WTC11 (cell line): ENCODE measurements around the gene GPNMB. TPM values are rescaled to one million over a fixed set of nuclear protein-coding genes. Genes with fewer than 3 reads are reported as not detected.

Source experiments
- ATAC-seq: fragments of 200-7000 bp; cut with Tn5 transposase; 2 replicates; pipeline ENCODE4 v1.10.0; 2021; ENCODE audit warnings: mild to moderate bottlenecking, moderate library complexity
- CTCF ChIA-PET: fragments of 300-600 bp; sonication (Branson Sonifier 250); formaldehyde crosslinking; loops from one replicate; lab custom pipeline; 2021; ENCODE audit warnings: antibody characterized with exemption; lab: Charles Lee
- POLR2A ChIA-PET: fragments of 350-600 bp; sonication (Branson Sonifier 250); formaldehyde crosslinking; loops from one replicate; lab custom pipeline; 2021; ENCODE audit warnings: antibody characterized with exemption; lab: Charles Lee
- DNase-seq: peaks from one replicate; pipeline ENCODE4 v3.0.0; 2021; ENCODE audit warnings: low spot score
- H3K27ac Mint-ChIP-seq: 2 replicates; pipeline ENCODE4 v1.8.0; 2021; ENCODE audit warnings: mixed read lengths
- H3K27me3 Mint-ChIP-seq: 2 replicates; pipeline ENCODE4 v1.8.0; 2021; ENCODE audit warnings: low read depth, mild to moderate bottlenecking, moderate library complexity, mixed read lengths
- H3K36me3 Mint-ChIP-seq: 2 replicates; pipeline ENCODE4 v1.8.0; 2021; ENCODE audit warnings: mixed read lengths
- H3K4me1 Mint-ChIP-seq: 2 replicates; pipeline ENCODE4 v1.8.0; 2022; ENCODE audit warnings: mixed read lengths
- H3K4me3 Mint-ChIP-seq: 2 replicates; pipeline ENCODE4 v1.8.0; 2021; ENCODE audit warnings: mild to moderate bottlenecking, moderate library complexity, mixed read lengths
- H3K9me3 Mint-ChIP-seq: 2 replicates; pipeline ENCODE4 v1.8.0; 2021; ENCODE audit warnings: mixed read lengths
- ATF2 ChIP-seq: sonication (generic); formaldehyde crosslinking; IDR thresholded peaks from 2 replicates; pipeline ENCODE4 v1.8.1; 2022; ENCODE audit warnings: low read depth, missing genetic modification reagents, borderline replicate concordance
- CBFB ChIP-seq: sonication (generic); formaldehyde crosslinking; IDR thresholded peaks from 2 replicates; pipeline ENCODE4 v1.8.1; 2022; ENCODE audit warnings: mild to moderate bottlenecking, low read depth, missing genetic modification reagents
- CDX4 ChIP-seq: fragments of 250-450 bp; sonication (Bioruptor Pico); IDR thresholded peaks from 2 replicates; pipeline ENCODE4 v1.9.0; 2021; ENCODE audit warnings: moderate library complexity, mild to moderate bottlenecking, inconsistent platforms, borderline replicate concordance
- CREB1 ChIP-seq: sonication (generic); formaldehyde crosslinking; IDR thresholded peaks from 2 replicates; pipeline ENCODE4 v1.8.0; 2023; ENCODE audit warnings: mild to moderate bottlenecking, missing genetic modification reagents
- MYBL2 ChIP-seq: sonication (generic); formaldehyde crosslinking; IDR thresholded peaks from 2 replicates; pipeline ENCODE4 v1.8.1; 2023; ENCODE audit warnings: mild to moderate bottlenecking, moderate library complexity, missing genetic modification reagents
- NFATC4 ChIP-seq: fragments of 250-450 bp; sonication (Bioruptor Pico); IDR thresholded peaks from 2 replicates; pipeline ENCODE4 v1.9.0; 2021; ENCODE audit warnings: mild to moderate bottlenecking
- NR2C2 ChIP-seq: sonication (generic); formaldehyde crosslinking; IDR thresholded peaks from 2 replicates; pipeline ENCODE4 v1.8.0; 2022; ENCODE audit warnings: mild to moderate bottlenecking, missing genetic modification reagents
- RORB ChIP-seq: fragments of 250-450 bp; sonication (Bioruptor Pico); IDR thresholded peaks from 2 replicates; pipeline ENCODE4 v1.9.0; 2021; ENCODE audit warnings: mild to moderate bottlenecking
- SOX15 ChIP-seq: fragments of 250-450 bp; sonication (Bioruptor Pico); IDR thresholded peaks from 2 replicates; pipeline ENCODE4 v1.9.0; 2021; ENCODE audit warnings: mild to moderate bottlenecking
- SP1 ChIP-seq: sonication (generic); formaldehyde crosslinking; conservative IDR thresholded peaks from 2 replicates; pipeline ENCODE4 v1.8.1; 2022; ENCODE audit warnings: missing genetic modification reagents
- TCF7 ChIP-seq: sonication (generic); formaldehyde crosslinking; IDR thresholded peaks from 2 replicates; pipeline ENCODE4 v1.8.0; 2022; ENCODE audit warnings: mild to moderate bottlenecking, low read depth, missing genetic modification reagents, moderate library complexity
- TEAD1 ChIP-seq: sonication (generic); formaldehyde crosslinking; IDR thresholded peaks from 2 replicates; pipeline ENCODE4 v1.8.0; 2022; ENCODE audit warnings: mild to moderate bottlenecking, missing genetic modification reagents
- ZMAT4 ChIP-seq: fragments of 250-450 bp; sonication (Bioruptor Pico); IDR thresholded peaks from 2 replicates; pipeline ENCODE4 v1.9.0; 2021; ENCODE audit warnings: mild to moderate bottlenecking
- ZNF121 ChIP-seq: sonication (generic); formaldehyde crosslinking; IDR thresholded peaks from 2 replicates; pipeline ENCODE4 v1.8.0; 2023; ENCODE audit warnings: missing genetic modification reagents
- ZNF232 ChIP-seq: sonication (generic); formaldehyde crosslinking; IDR thresholded peaks from 2 replicates; pipeline ENCODE4 v1.8.0; 2022; ENCODE audit warnings: mild to moderate bottlenecking, missing genetic modification reagents
- ZNF396 ChIP-seq: fragments of 250-450 bp; sonication (Bioruptor Pico); IDR thresholded peaks from 2 replicates; pipeline ENCODE4 v1.8.0; 2021; ENCODE audit warnings: mild to moderate bottlenecking, moderate library complexity, borderline replicate concordance
- ZNF425 ChIP-seq: fragments of 250-450 bp; sonication (Bioruptor Pico); conservative IDR thresholded peaks from 2 replicates; pipeline ENCODE4 v1.9.0; 2021; ENCODE audit warnings: mild to moderate bottlenecking
- ZSCAN18 ChIP-seq: fragments of 250-450 bp; sonication (Bioruptor Pico); IDR thresholded peaks from 2 replicates; pipeline ENCODE4 v2.1.2; 2022; ENCODE audit warnings: mild to moderate bottlenecking, moderate library complexity
- total RNA-seq: library from RNA; stranded (reverse); gene quantifications from 3 replicates; pipeline ENCODE4 v1.2.3, GENCODE V29; 2021
- TF ChIP-seq, protein P1 (sequence below): fragments of 200-600 bp; IDR thresholded peaks from 2 replicates; pipeline ENCODE4 v1.8.0; 2022; ENCODE audit warnings: antibody characterized with exemption
- TF ChIP-seq, protein P2 (sequence below): sonication (generic); formaldehyde crosslinking; IDR thresholded peaks from 2 replicates; pipeline ENCODE4 v1.8.0; 2022; ENCODE audit warnings: mild to moderate bottlenecking, missing genetic modification reagents

The GPNMB gene
- total RNA-seq, 1 experiment from 2014 or later: 1.1 TPM

DNA sequence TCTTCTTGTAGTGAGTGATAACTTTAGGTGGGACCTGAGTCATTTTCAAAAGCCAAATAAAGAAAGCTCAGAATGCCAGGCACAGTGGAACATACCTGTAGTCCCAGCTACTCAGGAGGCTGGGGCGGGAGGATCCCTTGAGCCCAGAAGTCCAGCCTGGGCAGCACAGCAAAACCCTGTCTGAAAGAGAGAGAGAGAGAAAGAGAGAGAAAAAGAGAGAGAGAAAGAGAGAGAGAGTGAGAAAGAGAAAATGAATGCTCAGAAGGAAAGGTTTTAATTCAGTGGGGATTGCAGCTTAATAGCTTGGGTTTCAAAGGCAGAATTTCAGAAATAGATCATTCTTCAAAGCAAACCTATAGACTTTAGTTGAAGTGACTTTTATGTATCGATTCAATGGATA lies 25.7 kb downstream of the GPNMB start:
- ATAC-seq: no peak
- peaks cover 4% of the 10 kb centered on the region for H3K4me1 Mint-ChIP-seq
- H3K36me3 Mint-ChIP-seq: no peaks in the 10 kb centered on the region
- ChIA-PET POLR2A (no interaction called here), CTCF (interaction anchor here (0.6 to 2.2 kb wide), 43 partner anchors 8 to 425 kb away, joined by 3 to 22 read pairs (median 5); partner anchors contain the start of genes GPNMB and MALSU1)
- no peaks in the 10 kb centered on the region for H3K27me3 Mint-ChIP-seq
- H3K4me3 Mint-ChIP-seq: no peak overlapping the region
- no peak for DNase-seq
- no peak overlapping the region for H3K27ac Mint-ChIP-seq
- peaks cover 6% of the 10 kb centered on the region; the same call in 1 of the 2 replicates for H3K9me3 Mint-ChIP-seq
- TF ChIP-seq CDX4: no peak
- TF ChIP-seq ATF2 (CRISPR knock-in tag): no peak
- TF ChIP-seq CREB1: no peak
- TF ChIP-seq, protein P1, sequence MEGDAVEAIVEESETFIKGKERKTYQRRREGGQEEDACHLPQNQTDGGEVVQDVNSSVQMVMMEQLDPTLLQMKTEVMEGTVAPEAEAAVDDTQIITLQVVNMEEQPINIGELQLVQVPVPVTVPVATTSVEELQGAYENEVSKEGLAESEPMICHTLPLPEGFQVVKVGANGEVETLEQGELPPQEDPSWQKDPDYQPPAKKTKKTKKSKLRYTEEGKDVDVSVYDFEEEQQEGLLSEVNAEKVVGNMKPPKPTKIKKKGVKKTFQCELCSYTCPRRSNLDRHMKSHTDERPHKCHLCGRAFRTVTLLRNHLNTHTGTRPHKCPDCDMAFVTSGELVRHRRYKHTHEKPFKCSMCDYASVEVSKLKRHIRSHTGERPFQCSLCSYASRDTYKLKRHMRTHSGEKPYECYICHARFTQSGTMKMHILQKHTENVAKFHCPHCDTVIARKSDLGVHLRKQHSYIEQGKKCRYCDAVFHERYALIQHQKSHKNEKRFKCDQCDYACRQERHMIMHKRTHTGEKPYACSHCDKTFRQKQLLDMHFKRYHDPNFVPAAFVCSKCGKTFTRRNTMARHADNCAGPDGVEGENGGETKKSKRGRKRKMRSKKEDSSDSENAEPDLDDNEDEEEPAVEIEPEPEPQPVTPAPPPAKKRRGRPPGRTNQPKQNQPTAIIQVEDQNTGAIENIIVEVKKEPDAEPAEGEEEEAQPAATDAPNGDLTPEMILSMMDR: no peak
- no peak for TF ChIP-seq ZSCAN18
- TF ChIP-seq ZMAT4 (CRISPR knock-in tag): no peak
- TF ChIP-seq ZNF425 (CRISPR knock-in tag): no peak
- no peak for TF ChIP-seq ZNF396
- no peak for TF ChIP-seq MYBL2 (CRISPR knock-in tag)
- no peak for TF ChIP-seq TCF7 (CRISPR knock-in tag)
- TF ChIP-seq CBFB (CRISPR knock-in tag): no peak
- no peak for TF ChIP-seq ZNF232 (CRISPR knock-in tag)
- TF ChIP-seq NFATC4 (CRISPR knock-in tag): no peak
- TF ChIP-seq TEAD1 (CRISPR knock-in tag): no peak
- TF ChIP-seq NR2C2 (CRISPR knock-in tag): no peak
- TF ChIP-seq SOX15 (CRISPR knock-in tag): no peak
- no peak for TF ChIP-seq RORB (CRISPR knock-in tag)
- TF ChIP-seq, protein P2, sequence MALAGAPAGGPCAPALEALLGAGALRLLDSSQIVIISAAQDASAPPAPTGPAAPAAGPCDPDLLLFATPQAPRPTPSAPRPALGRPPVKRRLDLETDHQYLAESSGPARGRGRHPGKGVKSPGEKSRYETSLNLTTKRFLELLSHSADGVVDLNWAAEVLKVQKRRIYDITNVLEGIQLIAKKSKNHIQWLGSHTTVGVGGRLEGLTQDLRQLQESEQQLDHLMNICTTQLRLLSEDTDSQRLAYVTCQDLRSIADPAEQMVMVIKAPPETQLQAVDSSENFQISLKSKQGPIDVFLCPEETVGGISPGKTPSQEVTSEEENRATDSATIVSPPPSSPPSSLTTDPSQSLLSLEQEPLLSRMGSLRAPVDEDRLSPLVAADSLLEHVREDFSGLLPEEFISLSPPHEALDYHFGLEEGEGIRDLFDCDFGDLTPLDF (CRISPR knock-in tag): no peak
- TF ChIP-seq SP1 (CRISPR knock-in tag): no peak
- no peak for TF ChIP-seq ZNF121 (CRISPR knock-in tag)
